Measurements from ENCODE around the gene SIRPB2. TPM values are rescaled to one million over a fixed set of nuclear protein-coding genes. Genes with fewer than 3 reads are reported as not detected.

Gene SIRPB2
- total RNA-seq, 6 experiments from 2014 or later, result 0.55 to 5.6 (median 2.4) TPM

- Histone ChIP-seq H3K36me3 (peaks cover 0 to 2% (median 0%) of the 10 kb centered on the region in 4 donors), H3K9me3 (no peaks in the 10 kb centered on the region), H3K27me3 (no peaks in the 10 kb centered on the region), H3K4me3 (no peak overlapping the region), H3K27ac (no peak overlapping the region), H3K4me1 (no peaks in the 10 kb centered on the region)
- intact Hi-C loops (cut with DNase I), result loop anchor here in 1 of 2 donors (5.0 kb wide), 1 partner anchor 124 kb away; no protein-coding TSS in a partner anchor
- DNase-seq (no peak), ATAC-seq (no peak)
- TF ChIP-seq POLR2A (IDR thresholded peaks at IDR 0.05) (no peak), CTCF (IDR thresholded peaks at IDR 0.05) (no peak)
- 77% methylated on average over 8 of the region's 8 CpGs for WGBS (ENCODE audit: insufficient coverage, low coverage, low lambda C conversion rate, missing lambda C conversion rate)
Measured at GRCh38 chr20:1436263-1436662, 55.0 kb downstream of the SIRPB2 start.

GRCh38 chr20:1435337-1435699 is 55.9 kb downstream of the SIRPB2 start:
- TF ChIP-seq CTCF (IDR thresholded peaks at IDR 0.05), result no peak
- TF ChIP-seq POLR2A (IDR thresholded peaks at IDR 0.05), result no peak
- no peak overlapping the region for H3K4me3 ChIP-seq
- no peaks in the 10 kb centered on the region for H3K27me3 ChIP-seq
- intact Hi-C loops (cut with DNase I), result loop anchor here in 1 of 2 donors (5.0 kb wide), 1 partner anchor 123 kb away; no protein-coding TSS in a partner anchor
- H3K4me1 ChIP-seq, result no peaks in the 10 kb centered on the region
- DNase-seq (no peak), ATAC-seq (no peak)
- no peaks in the 10 kb centered on the region for H3K9me3 ChIP-seq
- H3K36me3 ChIP-seq, result peaks cover 0 to 2% (median 0%) of the 10 kb centered on the region in 4 donors
- no peak overlapping the region for H3K27ac ChIP-seq

GRCh38 chr20:1434571-1435336 is 56.5 kb downstream of the SIRPB2 start:
- intact Hi-C loops (cut with DNase I), result loop anchor here in 1 of 2 donors (5.0 kb wide), 1 partner anchor 122 kb away; no protein-coding TSS in a partner anchor
- 45% methylated on average over 2 of the region's 2 CpGs for WGBS (ENCODE audit: insufficient coverage, low coverage, low lambda C conversion rate, missing lambda C conversion rate)
- no peaks in the 10 kb centered on the region for H3K27me3 ChIP-seq
- H3K4me3 ChIP-seq, result no peak overlapping the region
- TF ChIP-seq CTCF (IDR thresholded peaks at IDR 0.05) (no peak), POLR2A (IDR thresholded peaks at IDR 0.05) (no peak)
- no peaks in the 10 kb centered on the region for H3K9me3 ChIP-seq
- H3K4me1 ChIP-seq, result no peaks in the 10 kb centered on the region
- peak; percentile 63 to 79 (median 66) for ATAC-seq
- no peak overlapping the region for H3K27ac ChIP-seq
- peaks cover 0 to 2% (median 0%) of the 10 kb centered on the region in 4 donors for H3K36me3 ChIP-seq
- no peak for DNase-seq

GRCh38 chr20:1431158-1431557 is 60.1 kb downstream of the SIRPB2 start:
- 25% methylated on average over 1 of the region's 1 CpG for WGBS (ENCODE audit: insufficient coverage, low coverage, low lambda C conversion rate, missing lambda C conversion rate)
- no peaks in the 10 kb centered on the region for H3K9me3 ChIP-seq
- H3K4me3 ChIP-seq, result no peak overlapping the region
- DNase-seq, result no peak
- H3K36me3 ChIP-seq, result no peaks in the 10 kb centered on the region
- no peak overlapping the region for H3K27ac ChIP-seq
- intact Hi-C loops (cut with DNase I), result no loop called here
- no peaks in the 10 kb centered on the region for H3K4me1 ChIP-seq
- H3K27me3 ChIP-seq, result no peaks in the 10 kb centered on the region
- ATAC-seq, result no peak
- no peak for TF ChIP-seq POLR2A (IDR thresholded peaks at IDR 0.05)
- TF ChIP-seq CTCF (IDR thresholded peaks at IDR 0.05), result no peak
